ENCODE measurements around the gene IDH3G. TPM values are rescaled to one million over a fixed set of nuclear protein-coding genes. Genes with fewer than 3 reads are reported as not detected.

The IDH3G gene
- total RNA-seq (2014; rRNA removed; shearing (Covaris generic)) = 43.0 and 49.0 TPM in 2 replicates
- polyA plus RNA-seq (2016; fragmentation: Nextera tagmentation; extraction: Ambion mirVana) = 41.4 and 45.5 TPM in 2 replicates
- long read RNA-seq, partial matches to known transcripts = 3 of 69 reads
- long read RNA-seq, other reads (novel, unspliced or antisense) = 66 of 69 reads

GRCh38 chrX:153794018-153794896 lies at the start of gene IDH3G, which contains the start of gene SSR4:
Gene IDH3G, minus strand, starts transcription at chrX:153794375. Its CDS starts 49 bp downstream, at chrX:153794326.
Gene SSR4, plus strand, starts transcription at chrX:153794668. Its CDS starts 20 bp downstream, at chrX:153794688.
- 0 out of 2 replicates have a peak, but pooled peaks cover 3% of the 10 kb centered on the region for H4K20me1 ChIP-seq (replicated peaks; ENCODE audit: insufficient read depth)

GRCh38 chrX:153836921-153837320 lies 42.7 kb upstream of the IDH3G start:
- peaks cover 27% of the 10 kb centered on the region for H3K4me1 Mint-ChIP-seq
- no peak for TF ChIP-seq STAT1 (IDR thresholded peaks at IDR 0.05; ENCODE audit: unreplicated experiment)
- TF ChIP-seq NANOG (IDR thresholded peaks at IDR 0.05; ENCODE audit: borderline replicate concordance) = no peak
- no peak for TF ChIP-seq EZH2 (IDR thresholded peaks at IDR 0.05; ENCODE audit: low read depth, unreplicated experiment)
- TF ChIP-seq ETS1 (IDR thresholded peaks at IDR 0.05) = no peak
- TF ChIP-seq ZNF331 (CRISPR knock-in tag; IDR thresholded peaks at IDR 0.05; ENCODE audit: low read depth) = no peak

More at GRCh38 chrX:153794018-153794896, at the start of gene IDH3G, which contains the start of gene SSR4:
- ATAC-seq (peak; percentile 86), DNase-seq (ENCODE audit: low spot score) (peak; percentile 90)
- peak within 1 kb of the TSS; percentile 94 for H3K27ac Mint-ChIP-seq
- H3K27me3 ChIP-seq (ENCODE audit: insufficient read depth) = no peaks in the 10 kb centered on the region
- H3K9me3 Mint-ChIP-seq = no peaks in the 10 kb centered on the region
- peaks cover 4% of the 10 kb centered on the region for H3K27me3 Mint-ChIP-seq (ENCODE audit: insufficient read depth, low read depth, poor library complexity)
- peak within 1 kb of the TSS; percentile 92 for H3K4me3 Mint-ChIP-seq
- no peaks in the 10 kb centered on the region for H3K4me1 ChIP-seq (ENCODE audit: insufficient read depth)
- H3K9me2 ChIP-seq (ENCODE audit: insufficient read depth) = no peaks in the 10 kb centered on the region
- H3K36me3 Mint-ChIP-seq (ENCODE audit: low read depth) = peaks cover 25% of the 10 kb centered on the region
- peak within 1 kb of the TSS; percentile 77 for H3K4me3 ChIP-seq
- TF ChIP-seq CREB1 (CRISPR knock-in tag; IDR thresholded peaks at IDR 0.05; ENCODE audit: low read depth) = peak; percentile 90
- peak; percentile 63; the same call in 1 of the 2 replicates for TF ChIP-seq POLR2AphosphoS5 (IDR thresholded peaks at IDR 0.05; ENCODE audit: low read depth)
- TF ChIP-seq ZNF114 (CRISPR knock-in tag; IDR thresholded peaks at IDR 0.05) = no peak
- TF ChIP-seq CTCF (conservative IDR thresholded peaks at IDR 0.05; ENCODE audit: low read depth in 2 of 2) = peak in 1 of 2 experiments; percentile 19; a peak in 1 of 4 replicates
- peak; percentile 48; the same call in 1 of the 2 replicates for TF ChIP-seq ETS1 (IDR thresholded peaks at IDR 0.05)
- H3K79me2 ChIP-seq (replicated peaks; ENCODE audit: insufficient read depth) = peaks cover 36% of the 10 kb centered on the region
- H3K27ac ChIP-seq (ENCODE audit: low read depth) = no peak within 1 kb of the TSS
- H3K36me3 ChIP-seq (ENCODE audit: insufficient read depth) = no peaks in the 10 kb centered on the region
- peak within 1 kb of the TSS; percentile 95 for H3K4me2 ChIP-seq
- no peaks in the 10 kb centered on the region for H3F3A ChIP-seq (replicated peaks; ENCODE audit: low read depth)
- H2AFZ ChIP-seq = no peak within 1 kb of the TSS
- peaks cover 17% of the 10 kb centered on the region for H3K4me1 Mint-ChIP-seq

More at GRCh38 chrX:153836921-153837320, 42.7 kb upstream of the IDH3G start:
- no peaks in the 10 kb centered on the region for H3K27me3 ChIP-seq (ENCODE audit: insufficient read depth)
- H3K79me2 ChIP-seq (replicated peaks; ENCODE audit: insufficient read depth) = no peaks in the 10 kb centered on the region
- no peak for DNase-seq (ENCODE audit: low spot score)
- Mint-ChIP-seq H3K27ac (no peak overlapping the region), H3K36me3 (ENCODE audit: low read depth) (peaks cover 6% of the 10 kb centered on the region; the same call in 1 of the 3 replicates), H3K4me3 (no peak overlapping the region), H3K27me3 (ENCODE audit: insufficient read depth, low read depth, poor library complexity) (peaks cover 6% of the 10 kb centered on the region), H3K9me3 (no peaks in the 10 kb centered on the region)
- no peaks in the 10 kb centered on the region for H3K9me2 ChIP-seq (ENCODE audit: insufficient read depth)
- H3K4me3 ChIP-seq = no peak overlapping the region
- no peaks in the 10 kb centered on the region for H4K20me1 ChIP-seq (replicated peaks; ENCODE audit: insufficient read depth)
- no peaks in the 10 kb centered on the region for H3K36me3 ChIP-seq (ENCODE audit: insufficient read depth)
- H3K27ac ChIP-seq (ENCODE audit: low read depth) = no peak overlapping the region
- H2AFZ ChIP-seq = no peak overlapping the region
- no peak overlapping the region for H3K4me2 ChIP-seq
- no peaks in the 10 kb centered on the region for H3F3A ChIP-seq (replicated peaks; ENCODE audit: low read depth)
- no peak for ATAC-seq
- H3K4me1 ChIP-seq (ENCODE audit: insufficient read depth) = peaks cover 15% of the 10 kb centered on the region
